GM21381 (cell line): ENCODE results near the gene SRCAP.
"Not testable (repeated sequence)": the region's sequence is repeated elsewhere in the genome, so short reads cannot be mapped to it uniquely, and the experiment has no call there.

Source experiments
- ATAC-seq: cut with Tn5 transposase; IDR thresholded peaks from one replicate; pipeline ENCODE4 v1.9.1; 2021; ENCODE audit warnings: mild to moderate bottlenecking, moderate library complexity; ENCODE audit not compliant: unreplicated experiment

Gene SRCAP

GRCh38 chr16:30663820-30664219 is 35.2 kb upstream of the SRCAP start:
- ATAC-seq: no peak

GRCh38 chr16:30664616-30665109 is 34.3 kb upstream of the SRCAP start:
- no peak for ATAC-seq

GRCh38 chr16:30665155-30665829 is 33.7 kb upstream of the SRCAP start:
- ATAC-seq: no peak

- no peak for ATAC-seq
Observed at GRCh38 chr16:30665830-30666190, 33.2 kb upstream of the SRCAP start.

- ATAC-seq: no peak
Observed at GRCh38 chr16:30666681-30667080, 32.3 kb upstream of the SRCAP start.

- no peak for ATAC-seq
Observed at GRCh38 chr16:30667361-30667905, 31.5 kb upstream of the SRCAP start.

- no peak for ATAC-seq
Observed at GRCh38 chr16:30668393-30668792, 30.6 kb upstream of the SRCAP start.

GRCh38 chr16:30669026-30669902 is 29.7 kb upstream of the SRCAP start:
- no peak for ATAC-seq

GRCh38 chr16:30669903-30670824 is 28.8 kb upstream of the SRCAP start:
- no peak for ATAC-seq

GRCh38 chr16:30675143-30675542 is 23.8 kb upstream of the SRCAP start:
- no peak for ATAC-seq

- no peak for ATAC-seq
Observed at GRCh38 chr16:30677931-30678585, 20.9 kb upstream of the SRCAP start.

GRCh38 chr16:30678586-30678970 is 20.4 kb upstream of the SRCAP start:
- no peak for ATAC-seq

GRCh38 chr16:30680326-30680725 is 18.6 kb upstream of the SRCAP start:
- ATAC-seq: no peak

GRCh38 chr16:30688701-30689100 is 10.3 kb upstream of the SRCAP start:
- no peak for ATAC-seq

GRCh38 chr16:30691907-30692306 is 7.1 kb upstream of the SRCAP start:
- no peak for ATAC-seq

- no peak for ATAC-seq
Observed at GRCh38 chr16:30692396-30693064, 6.4 kb upstream of the SRCAP start.

GRCh38 chr16:30694926-30695693 is 3.9 kb upstream of the SRCAP start:
- no peak for ATAC-seq

GRCh38 chr16:30696646-30697045 is 2.3 kb upstream of the SRCAP start:
- not testable (repeated sequence) for ATAC-seq
